NCI-H1694 treated with DMSO at 0.1 percent for 48 hours (cell line): ENCODE measurements around the gene JPH3.
A peak's percentile ranks its signal among the peaks of the same experiment; 100 is the strongest.

Experiments
- DNase-seq: peaks from one replicate; lab custom pipeline; 2025; lab: John Stamatoyannopoulos, UW

Gene JPH3

DNA sequence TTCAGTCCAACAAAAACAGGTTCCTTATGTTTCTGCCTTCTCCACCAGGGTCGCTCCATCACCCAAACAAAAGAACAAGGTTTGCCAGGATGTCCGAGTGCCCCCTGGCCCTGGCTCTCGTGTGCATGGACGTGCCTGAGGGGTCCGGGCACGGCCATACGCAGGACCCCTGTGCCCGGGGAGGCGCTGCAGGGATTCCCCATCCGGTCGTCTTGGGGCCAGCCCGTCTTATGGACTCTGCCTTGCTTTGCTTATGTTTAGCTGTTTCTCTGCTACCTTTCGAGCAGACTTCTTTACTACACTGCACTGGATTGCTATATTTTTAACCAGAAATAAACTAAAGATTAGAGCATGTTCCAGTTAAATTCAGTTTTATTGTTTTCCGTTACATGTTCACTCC lies 95.5 kb downstream of the JPH3 start:
- DNase-seq: no peak

DNA sequence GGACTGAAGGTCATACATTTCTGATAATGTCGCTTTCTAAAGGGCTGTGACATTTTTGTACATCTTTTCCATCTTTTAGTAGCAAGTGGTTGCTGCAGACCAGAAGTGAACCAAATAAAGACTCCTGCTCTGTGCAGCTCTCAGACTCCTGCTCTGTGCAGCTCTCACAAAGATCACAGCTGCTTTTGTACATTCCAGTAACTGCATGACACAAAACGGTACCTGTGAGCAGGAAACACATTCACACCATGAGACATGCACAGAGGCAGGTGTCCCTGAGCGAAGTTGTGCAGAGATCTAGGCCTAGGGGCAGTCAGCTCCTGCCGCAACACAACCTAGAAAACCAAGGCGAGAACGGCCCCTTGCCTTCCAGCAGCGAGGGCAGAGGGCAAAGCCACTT lies 95.9 kb downstream of the JPH3 start:
- no peak for DNase-seq

DNA sequence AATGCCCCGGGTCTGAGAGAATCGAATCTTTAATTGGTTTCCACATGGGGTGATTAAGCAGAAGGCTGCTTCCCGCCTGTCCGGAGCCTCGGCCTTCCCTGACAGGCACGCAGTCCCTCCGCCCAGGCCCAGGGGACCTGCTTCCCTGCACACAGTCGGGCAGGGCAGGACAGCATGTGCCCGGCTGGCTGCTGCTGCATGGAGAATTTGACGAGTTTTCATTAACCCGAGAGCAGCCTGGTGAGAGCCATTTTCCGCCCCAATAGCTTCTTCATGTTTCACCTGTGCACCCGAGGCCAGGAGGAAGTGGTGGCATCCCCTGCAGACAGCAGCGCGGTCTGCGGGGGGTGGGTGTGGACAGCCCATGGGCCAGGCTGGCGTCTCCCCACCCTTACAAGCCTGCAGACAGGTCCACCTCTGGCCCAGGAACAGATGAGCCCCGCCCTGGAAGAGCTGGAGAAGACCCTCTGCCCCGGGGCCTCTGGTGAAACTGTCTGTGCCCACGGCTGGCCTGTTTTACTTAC lies 96.4 kb downstream of the JPH3 start:
- DNase-seq: no peak

DNA sequence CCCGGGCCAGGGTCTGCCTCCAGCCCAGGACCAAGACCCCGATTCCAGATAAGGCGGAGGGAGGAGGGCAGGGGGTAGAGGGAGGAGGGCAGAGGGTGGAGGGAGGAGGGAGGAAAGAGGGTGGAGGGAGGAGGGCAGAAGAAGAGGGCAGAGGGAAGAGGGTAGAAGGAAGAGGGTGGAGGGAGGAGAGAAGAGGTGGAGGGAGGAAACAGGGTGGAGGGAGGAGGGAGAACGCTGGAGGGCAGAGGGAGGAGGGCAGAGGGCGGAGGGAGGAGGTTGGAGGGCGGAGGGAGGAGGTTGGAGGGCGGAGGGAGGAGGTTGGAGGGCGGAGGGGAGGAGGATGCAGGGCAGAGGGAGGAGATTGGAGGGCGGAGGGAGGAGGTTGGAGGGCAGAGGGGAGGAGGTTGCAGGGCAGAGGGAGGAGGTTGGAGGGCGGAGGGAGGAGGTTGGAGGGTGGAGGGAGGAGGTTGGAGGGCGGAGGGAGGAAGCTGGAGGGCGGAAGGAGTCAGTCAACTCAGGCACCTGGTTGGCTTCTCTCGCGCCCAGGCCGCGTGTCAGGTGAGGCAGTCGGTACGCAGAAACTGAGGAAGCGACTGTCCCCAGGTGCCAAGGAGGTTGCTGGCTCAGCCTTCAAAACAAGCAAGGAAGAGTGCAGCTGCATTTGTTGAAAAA lies 98.2 kb downstream of the JPH3 start:
- no peak for DNase-seq

DNA sequence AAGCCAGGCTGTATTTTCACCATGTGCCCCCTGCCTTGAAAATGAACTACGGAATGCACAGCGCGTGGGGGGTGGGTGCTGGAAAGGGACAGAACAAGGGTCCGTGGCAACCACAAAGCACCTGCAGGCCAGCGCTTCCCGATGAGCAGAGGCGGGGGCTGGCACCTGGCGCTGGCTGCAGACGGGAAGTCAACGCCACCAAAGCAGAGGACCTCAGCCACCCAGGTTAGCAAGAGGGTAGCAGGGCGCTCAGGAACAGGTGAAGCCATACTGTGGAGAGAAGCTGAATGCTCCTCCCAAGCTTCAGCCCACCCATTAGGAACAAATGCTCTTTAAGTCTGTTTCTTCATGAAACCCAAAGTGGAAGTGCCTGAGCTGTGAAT lies 98.8 kb downstream of the JPH3 start:
- no peak for DNase-seq

DNA sequence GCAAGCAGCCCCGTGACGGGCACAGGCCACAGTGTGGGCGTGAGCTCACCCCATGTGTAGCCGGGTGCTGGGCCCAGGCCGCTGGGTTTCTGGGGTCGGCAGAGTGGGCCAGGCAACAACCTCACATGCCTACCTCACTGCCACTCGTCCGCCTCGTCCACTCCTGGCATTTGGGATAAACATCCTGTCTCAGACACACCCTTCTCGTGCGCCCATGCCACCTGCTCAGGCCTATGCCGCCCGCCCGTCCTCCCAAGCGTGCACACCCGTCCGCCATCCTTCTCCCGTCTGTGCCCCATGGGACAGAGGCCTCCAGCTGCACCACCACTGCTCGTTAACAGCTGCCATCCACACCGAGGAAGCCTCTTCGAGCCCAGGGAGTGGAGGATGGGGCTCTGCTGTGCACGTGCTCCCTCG lies 99.2 kb downstream of the JPH3 start:
- no peak for DNase-seq

DNA sequence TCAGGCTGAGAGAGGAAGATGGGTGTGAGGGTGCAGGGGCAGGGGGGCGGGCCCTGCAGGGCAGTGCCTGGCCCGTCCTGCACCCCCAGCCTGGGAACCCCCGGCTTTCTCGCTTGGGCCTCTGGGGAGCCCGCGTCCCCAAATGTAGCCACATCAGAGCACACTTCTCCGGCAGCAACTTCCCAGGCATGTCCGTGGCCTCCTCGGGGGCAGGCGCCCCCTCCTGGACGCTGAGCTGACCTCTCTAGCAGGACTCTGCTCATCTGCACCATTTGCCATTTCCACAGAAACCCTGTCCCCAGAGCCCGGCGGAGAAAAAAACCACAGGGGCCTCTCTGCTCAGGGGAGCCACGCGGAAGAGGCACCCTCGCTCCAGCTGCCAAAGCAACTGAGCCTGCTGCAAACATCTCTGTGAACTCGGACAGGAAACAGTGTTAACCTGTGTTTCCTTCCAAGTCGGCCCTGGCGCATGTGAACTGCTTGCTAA lies 100.1 kb downstream of the JPH3 start:
- no peak for DNase-seq

DNA sequence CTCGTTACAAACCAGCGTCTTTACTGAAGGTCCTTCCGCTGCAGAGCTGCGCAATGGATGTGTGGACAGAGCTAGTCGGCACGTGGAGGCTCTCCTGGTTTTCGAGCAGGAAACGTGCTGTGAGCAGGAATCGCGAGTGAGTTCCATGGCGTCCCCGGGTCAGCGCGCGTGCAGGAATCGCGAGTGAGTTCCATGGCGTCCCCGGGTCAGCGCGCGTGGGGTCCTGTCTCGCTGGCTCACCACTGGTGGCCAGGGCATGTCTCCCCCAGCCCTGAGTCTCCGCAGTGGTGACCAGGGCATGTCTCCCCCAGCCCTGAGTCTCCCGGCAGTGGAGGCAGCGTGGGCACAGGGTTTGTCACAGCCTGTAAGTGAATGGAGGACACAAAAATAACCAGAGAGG lies 100.8 kb downstream of the JPH3 start:
- no peak for DNase-seq

DNA sequence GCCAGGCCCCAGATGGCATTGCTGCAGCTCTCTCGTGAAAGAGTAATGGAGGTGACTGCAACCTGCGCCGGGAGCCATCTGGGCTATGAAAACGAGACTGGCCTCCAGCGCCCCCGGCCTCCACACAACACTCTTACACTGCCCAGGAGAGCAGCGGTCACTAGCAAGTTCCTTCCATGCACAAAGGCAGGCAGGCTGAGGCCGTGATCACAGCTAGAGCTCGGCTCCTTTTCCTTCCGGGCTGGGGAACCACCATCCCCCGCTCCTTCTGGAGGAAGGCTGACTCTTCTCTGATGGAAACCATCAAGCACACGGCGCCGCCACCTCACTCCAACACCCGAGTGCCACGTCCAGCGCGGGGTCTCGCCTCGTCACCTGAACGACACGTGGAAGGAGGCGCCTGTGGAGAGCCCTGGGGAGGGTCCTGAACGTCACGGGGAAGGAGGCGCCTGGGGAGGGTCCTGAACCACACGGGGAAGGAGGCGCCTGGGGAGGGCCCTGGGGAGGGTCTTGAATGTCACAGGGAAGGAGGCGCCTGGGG lies 101.6 kb downstream of the JPH3 start:
- no peak for DNase-seq

DNA sequence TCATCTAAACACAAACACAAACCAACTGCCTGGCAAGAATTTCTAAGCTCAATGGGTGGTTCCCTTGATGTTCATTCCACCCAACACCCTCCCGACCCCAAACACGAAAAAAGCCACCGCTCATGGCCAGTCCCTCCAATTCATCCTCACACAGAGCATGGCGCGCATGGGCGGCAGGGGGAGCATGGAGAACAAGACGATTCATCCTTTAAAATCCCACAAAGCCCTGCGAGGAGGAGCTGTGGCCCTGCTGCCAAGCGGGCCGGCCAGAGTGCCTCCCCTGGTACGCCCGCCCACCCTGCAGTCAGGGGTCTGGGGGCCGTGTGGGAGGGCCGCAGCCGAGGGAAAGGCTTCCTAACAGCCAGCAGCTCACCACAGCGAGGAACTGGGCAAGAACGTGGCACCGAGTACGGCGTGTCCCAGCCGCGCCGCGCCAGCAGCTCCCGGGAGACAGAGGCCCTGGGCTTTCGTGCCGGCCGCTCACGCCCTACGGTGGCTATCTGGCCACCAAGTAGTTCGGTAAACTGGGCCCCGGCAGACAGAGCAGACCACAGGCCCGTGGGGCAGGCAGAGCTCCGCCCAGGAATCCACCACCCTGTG lies 102.5 kb downstream of the JPH3 start:
- DNase-seq: no peak

DNA sequence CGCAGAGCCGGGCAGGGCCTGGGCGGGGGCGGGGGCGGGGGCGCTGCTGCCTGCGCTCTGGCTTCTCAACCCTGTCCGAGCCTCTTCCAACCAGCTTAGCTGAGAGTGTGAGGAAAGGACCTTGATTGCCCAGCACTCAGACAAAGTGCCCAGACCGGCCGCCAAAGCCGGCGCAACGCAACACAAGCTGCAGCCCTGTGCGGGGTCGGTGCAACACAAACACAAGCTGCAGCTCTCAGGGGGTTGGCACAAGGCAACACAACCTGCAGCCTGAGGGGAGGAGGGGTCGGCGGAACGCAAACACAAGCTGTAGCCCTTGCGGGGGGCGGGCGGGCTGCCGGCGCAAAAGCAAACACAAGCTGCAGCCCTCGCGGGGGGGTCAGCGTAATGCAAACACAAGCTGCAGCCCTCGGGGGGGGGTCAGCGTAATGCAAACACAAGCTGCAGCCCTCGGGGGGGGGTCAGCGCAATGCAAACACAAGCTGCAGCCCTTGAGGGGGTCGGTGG lies 103.5 kb downstream of the JPH3 start:
- DNase-seq: peak; percentile 20

DNA sequence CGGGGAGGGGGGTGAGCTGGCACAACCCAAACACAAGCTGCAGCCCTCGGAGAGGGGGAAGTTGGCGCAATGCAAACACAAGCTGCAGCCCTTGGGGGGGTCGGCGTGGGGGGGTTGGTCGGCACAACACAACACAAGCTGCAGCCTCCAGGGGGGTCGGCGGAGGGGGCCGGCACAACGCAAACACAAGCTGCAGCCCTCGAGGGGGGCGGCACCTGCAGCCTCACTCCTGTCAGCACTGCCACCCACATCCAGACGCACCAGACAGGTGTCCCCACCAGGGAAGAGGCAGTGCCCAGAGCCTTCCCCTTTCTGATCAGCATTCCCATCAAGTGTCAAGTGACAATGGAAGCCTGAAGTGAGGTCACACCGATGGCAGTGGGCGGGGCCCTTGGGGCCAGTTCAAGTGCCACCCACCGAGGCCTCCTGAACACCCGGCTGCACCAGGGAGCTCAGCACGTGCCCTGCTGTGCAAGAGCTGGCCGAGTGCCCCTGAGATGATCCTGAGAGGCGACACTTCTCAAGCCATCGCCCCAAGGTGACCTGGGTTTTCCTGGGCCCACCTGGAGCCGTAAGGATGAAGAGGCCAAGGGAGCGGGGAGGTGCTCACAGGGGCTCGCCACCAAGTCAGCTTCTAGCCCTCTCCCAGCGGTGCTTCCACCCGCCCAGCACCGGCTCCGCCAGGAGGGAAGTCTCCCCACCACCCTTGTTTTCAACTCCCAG lies 104.1 kb downstream of the JPH3 start:
- DNase-seq: no peak

DNA sequence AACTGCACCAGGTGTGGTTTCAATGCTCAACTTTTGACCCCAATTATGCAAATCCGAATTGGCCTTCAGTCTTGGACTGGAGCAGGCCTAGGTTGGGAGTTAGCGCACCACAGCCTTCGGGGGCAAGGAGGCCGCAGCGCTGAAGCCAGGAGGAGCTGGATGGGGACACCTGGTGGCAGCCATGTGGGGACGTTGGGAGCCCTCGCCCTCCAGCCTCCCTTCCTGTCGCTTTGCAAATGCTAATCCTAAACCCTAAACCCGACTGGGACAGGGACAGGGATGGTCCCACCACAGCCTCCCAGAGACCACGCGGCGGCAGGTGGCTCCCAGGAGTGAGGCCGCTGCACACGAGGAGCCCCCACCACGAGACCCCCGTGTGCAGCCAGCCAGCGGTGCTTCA lies 104.8 kb downstream of the JPH3 start:
- DNase-seq: no peak

DNA sequence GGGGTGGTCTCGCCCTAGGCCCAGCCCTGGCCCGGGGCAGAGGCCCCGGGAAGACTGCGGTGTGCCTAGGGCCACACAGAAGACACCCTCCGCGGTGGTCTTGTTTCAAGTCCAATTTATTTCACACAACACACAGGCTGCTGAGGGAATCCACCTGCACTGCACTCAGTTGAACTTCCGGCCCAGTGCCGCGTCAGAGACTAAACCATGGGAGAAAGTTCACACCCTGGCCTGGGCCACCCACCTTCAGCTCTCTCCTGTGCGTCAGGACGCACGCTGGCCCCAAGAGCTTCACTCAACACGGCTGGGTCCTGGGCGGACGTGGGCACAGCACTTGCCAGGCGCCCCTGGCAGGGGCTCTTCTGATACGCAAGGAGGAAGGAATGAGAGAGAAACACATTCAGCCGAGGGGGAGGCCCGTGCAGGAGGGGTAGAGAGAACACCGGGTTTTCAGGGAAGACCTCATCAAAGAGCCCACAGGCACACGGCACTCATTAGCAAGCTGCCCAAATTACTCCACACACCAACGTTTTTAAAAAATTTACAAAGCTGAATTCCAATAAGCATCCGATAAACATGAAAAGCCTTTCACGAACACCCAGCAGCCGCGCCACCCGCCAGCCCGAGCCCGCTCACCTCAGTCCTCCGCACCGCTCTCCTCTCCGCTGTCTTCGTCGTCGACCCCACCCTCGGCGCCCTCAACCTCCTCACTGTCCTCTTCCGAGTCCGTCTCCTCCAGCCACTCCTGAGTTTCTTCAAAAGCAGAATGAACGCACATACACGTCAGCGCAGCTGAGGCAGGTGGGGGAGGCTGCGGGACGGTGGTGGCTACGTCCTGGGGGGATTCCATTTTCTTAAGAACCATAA lies 105.6 kb downstream of the JPH3 start:
- DNase-seq: no peak

DNA sequence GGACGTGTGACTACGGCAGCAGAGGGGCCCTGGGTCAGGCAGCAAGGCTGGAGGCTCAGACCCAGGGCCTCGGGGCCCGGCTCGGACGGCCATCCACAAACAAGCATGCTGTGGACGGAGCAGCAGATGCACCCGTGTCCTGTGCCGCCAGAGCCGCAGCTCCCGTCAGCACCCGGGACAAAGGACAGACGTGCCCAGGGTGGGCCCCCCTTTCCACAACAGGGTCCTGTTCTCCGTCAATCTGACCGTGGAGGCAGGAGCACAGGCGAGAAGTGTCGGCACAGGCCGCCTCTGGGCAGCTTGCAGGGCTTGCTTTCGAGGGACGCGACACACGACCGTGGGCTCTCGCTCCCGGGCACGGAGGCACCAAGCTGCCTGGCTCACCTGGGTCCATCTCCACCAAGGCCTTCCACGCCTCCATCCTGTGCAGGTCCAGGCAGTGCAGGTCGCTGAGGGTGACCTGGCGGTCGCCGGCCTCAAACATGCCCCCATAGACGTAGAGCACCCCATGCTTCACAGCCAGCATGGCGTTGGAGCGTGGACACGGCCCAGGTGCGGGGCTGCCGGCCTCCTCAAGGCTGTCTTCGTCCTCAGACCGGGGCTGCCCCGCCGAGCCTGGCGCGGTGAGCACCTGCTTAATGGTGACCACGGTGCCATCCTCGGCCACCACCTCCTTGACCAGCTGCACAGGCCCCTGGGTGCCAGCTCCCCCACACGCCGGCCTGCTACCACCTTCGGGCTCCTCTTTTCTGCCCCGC lies 106.8 kb downstream of the JPH3 start:
- DNase-seq: no peak

DNA sequence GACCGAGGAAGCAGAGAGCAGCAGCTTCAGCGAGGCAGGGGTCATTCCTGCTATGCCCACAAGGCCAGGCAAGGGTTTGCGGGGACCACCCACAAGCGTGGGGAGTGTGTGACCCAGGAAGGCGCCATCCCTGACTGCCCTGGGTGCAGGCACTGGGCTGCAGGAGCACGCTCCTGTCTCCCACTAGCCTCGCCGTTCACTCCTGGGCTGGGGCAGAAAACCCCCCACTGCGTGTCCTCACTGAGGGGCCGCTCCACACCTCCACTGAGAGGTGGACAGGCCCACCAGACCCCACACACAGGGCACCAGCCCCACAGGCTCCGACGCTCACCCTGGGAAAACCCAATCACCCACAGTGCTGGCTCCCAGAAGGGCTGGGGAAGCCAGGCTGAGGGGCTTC lies 107.4 kb downstream of the JPH3 start:
- DNase-seq: no peak

DNA sequence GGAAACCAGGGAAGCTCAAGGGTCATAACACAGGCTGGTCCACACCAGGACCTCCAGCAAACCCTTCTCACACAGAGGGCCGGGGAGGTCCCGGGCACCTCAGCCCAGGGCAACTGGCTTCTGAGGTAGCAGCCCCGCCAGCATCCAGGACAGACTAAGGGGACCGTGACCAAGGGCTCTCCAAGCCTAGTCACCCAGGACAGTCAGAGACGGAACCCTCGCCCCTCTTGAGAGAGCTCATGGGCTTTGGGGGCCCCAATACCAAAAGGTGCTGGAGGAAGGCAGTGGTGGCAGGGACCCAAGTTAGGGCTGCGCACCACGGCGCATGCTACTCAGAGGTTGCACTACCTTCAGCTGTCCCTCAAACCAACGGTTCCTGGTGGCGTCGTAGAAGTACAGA lies 108.6 kb downstream of the JPH3 start:
- DNase-seq: no peak

DNA sequence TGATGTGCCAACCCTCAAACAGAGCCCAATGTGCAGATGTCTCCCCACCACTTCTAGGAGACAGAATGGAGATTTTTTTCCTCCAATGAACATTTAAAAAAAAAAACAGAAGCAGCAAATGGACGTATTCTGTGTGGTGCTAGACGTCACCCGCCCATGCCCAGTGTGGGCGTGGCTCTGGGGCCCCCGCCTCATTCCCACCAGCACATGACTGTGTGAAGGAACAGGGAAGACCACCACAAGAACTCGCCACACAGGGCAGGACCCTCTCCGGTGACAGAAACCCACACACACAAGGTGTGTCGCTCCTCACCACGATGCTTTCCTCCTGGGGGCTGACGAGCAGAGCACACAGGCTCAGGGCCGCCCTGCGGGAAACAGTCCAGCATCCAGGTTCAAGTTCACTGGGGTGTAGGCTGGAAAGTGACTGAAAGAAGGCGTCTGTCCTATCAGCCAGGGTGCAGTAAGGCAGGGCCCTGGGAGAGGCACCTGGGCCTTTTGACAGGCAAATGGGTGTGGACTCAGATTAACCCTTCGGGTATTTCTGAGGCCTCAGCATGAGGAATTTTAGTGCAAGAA lies 110.0 kb downstream of the JPH3 start:
- DNase-seq: no peak

DNA sequence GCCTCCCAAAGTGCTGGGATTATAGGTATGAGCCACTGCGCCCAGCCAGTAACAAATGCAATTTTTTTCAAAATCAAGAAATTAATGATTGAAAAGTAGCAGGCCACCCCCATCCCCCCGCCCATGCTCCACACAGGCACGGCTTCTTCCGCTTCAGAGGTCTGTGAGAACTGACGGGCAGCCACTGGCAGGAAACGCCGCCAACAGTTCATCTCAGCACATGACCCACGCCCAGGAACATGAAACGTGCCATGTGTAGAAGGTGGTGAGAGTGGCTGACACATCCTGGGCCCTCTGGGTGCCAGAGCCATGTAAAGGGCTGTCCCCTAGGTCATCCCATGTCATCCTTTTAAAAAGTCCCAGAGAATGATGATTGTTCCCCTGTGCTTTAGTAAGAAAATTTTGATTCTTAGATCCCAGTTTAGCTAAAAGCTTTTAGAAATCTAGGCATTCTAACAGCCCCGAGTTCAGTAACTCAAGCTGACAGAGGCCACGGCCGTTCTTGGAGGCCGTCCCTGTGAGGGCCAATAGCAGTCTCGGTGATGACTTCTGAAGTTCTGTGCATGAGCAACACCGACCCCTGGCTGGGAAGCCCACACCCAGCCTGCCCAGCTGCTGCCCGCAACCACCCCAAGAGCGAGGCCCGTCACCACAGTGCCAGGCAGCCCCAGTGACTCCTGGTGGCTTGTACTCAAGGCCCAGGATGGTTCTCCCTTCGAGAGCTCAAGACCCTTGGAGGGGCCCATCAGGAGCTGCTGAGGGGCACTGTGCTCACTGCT lies 111.3 kb downstream of the JPH3 start:
- no peak for DNase-seq

DNA sequence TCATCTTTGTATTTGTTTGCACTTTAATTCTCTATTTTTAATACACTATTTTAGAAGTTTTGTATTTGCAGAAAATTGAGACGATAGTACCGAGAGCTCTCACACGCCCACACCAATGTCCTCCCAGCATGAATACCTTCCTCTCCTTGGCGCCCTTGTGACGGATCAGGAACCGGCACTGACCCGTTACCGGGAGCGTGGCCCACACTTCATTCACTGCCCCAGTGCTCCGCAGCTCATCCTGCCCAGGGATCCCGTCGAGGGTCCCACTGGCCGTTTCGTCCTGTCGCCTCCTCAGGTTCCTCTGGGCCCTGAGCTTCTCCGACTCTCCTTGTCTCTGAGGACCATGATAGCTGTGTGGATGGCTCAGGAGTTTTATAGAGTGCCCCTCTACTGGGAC lies 112.9 kb downstream of the JPH3 start:
- no peak for DNase-seq
